Progenitor cell of endocrine pancreas (in vitro differentiated cells): ENCODE data around the gene NAPB. TPM values are rescaled to one million over a fixed set of nuclear protein-coding genes. Genes with fewer than 3 reads are reported as not detected.

ENCODE experiments used
- DNase-seq: peaks from one replicate; pipeline ENCODE4 v3.0.0; 2021; ENCODE audit warnings: low spot score; ENCODE audit not compliant: unreplicated experiment
- H3K27ac Mint-ChIP-seq: 2 replicates; pipeline ENCODE4 v1.8.0; 2021; ENCODE audit warnings: mild to moderate bottlenecking, moderate library complexity, mixed read lengths
- H3K27me3 Mint-ChIP-seq: 2 replicates; pipeline ENCODE4 v1.8.0; 2021; ENCODE audit warnings: mixed read lengths
- H3K36me3 Mint-ChIP-seq: 2 replicates; pipeline ENCODE4 v1.8.0; 2022; ENCODE audit warnings: mixed read lengths; ENCODE audit not compliant: insufficient read depth
- H3K4me1 Mint-ChIP-seq: 2 replicates; pipeline ENCODE4 v1.8.0; 2021; ENCODE audit warnings: low read depth, mixed read lengths
- H3K4me3 Mint-ChIP-seq: 2 replicates; pipeline ENCODE4 v1.8.0; 2021; ENCODE audit warnings: low read depth, mild to moderate bottlenecking, moderate library complexity, mixed read lengths
- H3K9me3 Mint-ChIP-seq: 2 replicates; pipeline ENCODE4 v1.8.0; 2021; ENCODE audit warnings: low read depth, mixed read lengths
- CTCF ChIP-seq: fragments of 200-600 bp; sonication (generic); IDR thresholded peaks from one replicate; pipeline ENCODE4 v1.5.0; 2021; ENCODE audit warnings: antibody characterized with exemption, mild to moderate bottlenecking; ENCODE audit not compliant: unreplicated experiment
- total RNA-seq: library from RNA; stranded (reverse); gene quantifications from 2 replicates; pipeline ENCODE4 v1.2.1, GENCODE V29; 2021

Gene NAPB
- total RNA-seq, 1 donor from 2014 or later: 22.2 TPM

- H3K4me3 Mint-ChIP-seq: no peak overlapping the region
- H3K36me3 Mint-ChIP-seq: no peaks in the 10 kb centered on the region
- no peak for TF ChIP-seq CTCF
- H3K27ac Mint-ChIP-seq: no peak overlapping the region
- H3K9me3 Mint-ChIP-seq: peaks cover 2% of the 10 kb centered on the region
- no peak for DNase-seq
- peaks cover 24% of the 10 kb centered on the region for H3K27me3 Mint-ChIP-seq
- H3K4me1 Mint-ChIP-seq: no peaks in the 10 kb centered on the region
Measured at GRCh38 chr20:23335521-23335920, 85.8 kb downstream of the NAPB start.

- no peak for DNase-seq
- H3K4me3 Mint-ChIP-seq: no peak overlapping the region
- no peak for TF ChIP-seq CTCF
- H3K27me3 Mint-ChIP-seq: peaks cover 20% of the 10 kb centered on the region
- H3K27ac Mint-ChIP-seq: no peak overlapping the region
- no peaks in the 10 kb centered on the region for H3K36me3 Mint-ChIP-seq
- peaks cover 2% of the 10 kb centered on the region for H3K9me3 Mint-ChIP-seq
- H3K4me1 Mint-ChIP-seq: no peaks in the 10 kb centered on the region
Measured at GRCh38 chr20:23334111-23334510, 87.2 kb downstream of the NAPB start.

- Mint-ChIP-seq H3K9me3 (peaks cover 2% of the 10 kb centered on the region), H3K27ac (no peak overlapping the region), H3K27me3 (peaks cover 9% of the 10 kb centered on the region), H3K36me3 (no peaks in the 10 kb centered on the region), H3K4me1 (no peaks in the 10 kb centered on the region), H3K4me3 (no peak overlapping the region)
- no peak for DNase-seq
- no peak for TF ChIP-seq CTCF
Measured at GRCh38 chr20:23332467-23332866, 88.8 kb downstream of the NAPB start.

- Mint-ChIP-seq H3K9me3 (peaks cover 2% of the 10 kb centered on the region), H3K27me3 (peaks cover 5% of the 10 kb centered on the region), H3K36me3 (no peaks in the 10 kb centered on the region), H3K4me3 (no peak overlapping the region), H3K4me1 (no peaks in the 10 kb centered on the region), H3K27ac (no peak overlapping the region)
- TF ChIP-seq CTCF: no peak
- no peak for DNase-seq
Measured at GRCh38 chr20:23331450-23332350, 89.6 kb downstream of the NAPB start.

GRCh38 chr20:23327617-23328333 lies 93.5 kb downstream of the NAPB start:
- no peak for DNase-seq
- Mint-ChIP-seq H3K9me3 (no peaks in the 10 kb centered on the region), H3K4me1 (no peaks in the 10 kb centered on the region), H3K27ac (no peak overlapping the region), H3K4me3 (no peak overlapping the region), H3K27me3 (peaks cover 13% of the 10 kb centered on the region), H3K36me3 (no peaks in the 10 kb centered on the region)
- no peak for TF ChIP-seq CTCF
